Kasumi-1 (cell line): Measurements from ENCODE around the gene FERMT3.

Experiments
- DNase-seq, 2 experiments: peaks; one replicate each; lab custom pipeline; 2025; lab: John Stamatoyannopoulos, UW

The FERMT3 gene

DNA sequence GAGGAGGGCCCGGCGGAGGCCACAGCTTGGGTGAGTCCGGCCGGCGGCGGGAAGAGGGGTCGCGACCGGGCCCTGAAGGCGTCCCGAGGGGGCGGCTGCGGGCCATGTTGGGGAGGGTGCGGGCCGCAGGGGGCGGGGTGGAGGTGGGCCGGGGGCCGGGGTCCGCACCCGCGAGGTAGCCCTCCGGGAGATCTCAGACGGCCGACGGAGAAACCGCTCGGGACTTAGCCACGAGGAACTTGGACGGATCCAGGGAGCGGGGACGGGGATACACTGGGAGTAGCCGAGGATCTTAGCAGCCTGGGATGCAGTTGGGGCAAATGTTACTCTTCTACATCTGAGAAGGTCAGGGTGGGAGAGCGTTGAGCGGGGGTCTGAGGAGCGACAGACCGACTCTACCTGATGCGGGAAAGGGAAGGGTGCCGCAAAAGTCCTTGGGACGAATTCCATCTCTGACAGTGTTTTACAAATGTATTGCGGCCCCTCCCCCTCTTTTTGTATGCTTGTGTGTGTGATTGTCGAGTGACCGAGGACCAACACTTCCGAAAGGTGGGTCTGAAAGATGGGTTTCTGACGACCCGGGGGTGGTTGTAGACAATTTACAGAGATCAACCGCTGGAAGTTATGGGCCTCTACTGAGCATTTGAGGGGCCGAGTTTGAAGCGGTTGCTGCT lies 19.9 kb upstream of the FERMT3 start:
- DNase-seq, result no peak

DNA sequence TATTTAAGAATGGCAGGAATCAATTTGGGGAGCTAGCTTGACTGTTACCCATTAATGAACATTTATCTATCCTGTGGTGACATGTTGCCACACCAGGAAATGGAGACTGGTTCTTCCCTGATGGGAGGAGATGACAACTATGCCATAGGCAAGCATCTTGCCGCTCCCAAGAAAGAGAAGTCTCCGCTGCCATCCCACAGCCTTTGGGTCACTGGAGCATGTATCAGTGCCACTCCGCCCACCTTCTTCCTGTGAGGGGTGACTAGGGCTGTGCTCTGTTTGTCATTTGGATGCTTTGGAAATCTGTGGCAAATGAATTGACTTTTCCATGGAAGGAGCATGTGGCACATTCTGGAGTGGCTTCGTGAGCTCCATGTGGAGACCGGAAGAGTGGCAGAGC lies 14.1 kb upstream of the FERMT3 start:
- no peak for DNase-seq

GRCh38 chr11:64196626-64197025 lies 9.9 kb upstream of the FERMT3 start:
- no peak for DNase-seq

GRCh38 chr11:64198511-64198910 lies 8.0 kb upstream of the FERMT3 start:
- DNase-seq, result no peak

- no peak for DNase-seq
These were observed 5.0 kb upstream of the FERMT3 start for GRCh38 chr11:64201543-64201942.

DNA sequence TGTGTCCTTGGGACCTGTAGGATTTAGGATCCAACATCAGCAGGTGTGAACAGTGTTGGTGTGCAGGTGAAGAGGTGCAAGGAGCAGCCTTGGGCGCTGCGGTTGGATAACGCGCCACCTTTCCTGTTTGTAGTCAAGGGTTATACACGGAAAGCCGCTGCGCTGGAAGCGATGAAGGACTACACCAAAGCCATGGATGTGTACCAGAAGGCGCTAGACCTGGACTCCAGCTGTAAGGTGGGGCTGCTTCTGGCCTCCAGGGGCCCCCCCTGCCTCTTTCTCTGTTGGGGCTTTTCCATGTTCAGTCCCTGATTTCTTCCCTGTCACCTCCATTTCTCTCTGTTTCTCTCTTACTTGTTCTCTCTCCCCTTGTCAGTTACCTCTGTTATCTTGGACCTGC lies 3.5 kb upstream of the FERMT3 start:
- no peak for DNase-seq

GRCh38 chr11:64203421-64204079 lies 3.0 kb upstream of the FERMT3 start:
- no peak for DNase-seq

DNA sequence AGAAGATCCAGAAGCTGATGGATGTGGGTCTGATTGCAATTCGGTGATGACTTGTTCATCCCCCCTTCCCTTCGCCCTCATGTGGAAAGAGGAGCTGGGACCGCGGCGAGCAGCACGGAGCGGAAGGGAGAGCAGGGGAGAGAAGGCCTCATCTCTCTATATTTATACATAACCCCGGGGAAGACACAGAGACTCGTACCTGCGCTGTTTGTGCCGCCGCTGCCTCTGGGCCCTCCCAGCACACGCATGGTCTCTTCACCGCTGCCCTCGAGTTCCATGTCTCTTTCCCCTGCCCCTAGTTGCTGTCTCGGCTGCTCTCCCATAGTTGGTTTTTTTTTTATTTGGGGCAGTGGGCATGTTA lies 2.5 kb upstream of the FERMT3 start:
- no peak for DNase-seq

DNA sequence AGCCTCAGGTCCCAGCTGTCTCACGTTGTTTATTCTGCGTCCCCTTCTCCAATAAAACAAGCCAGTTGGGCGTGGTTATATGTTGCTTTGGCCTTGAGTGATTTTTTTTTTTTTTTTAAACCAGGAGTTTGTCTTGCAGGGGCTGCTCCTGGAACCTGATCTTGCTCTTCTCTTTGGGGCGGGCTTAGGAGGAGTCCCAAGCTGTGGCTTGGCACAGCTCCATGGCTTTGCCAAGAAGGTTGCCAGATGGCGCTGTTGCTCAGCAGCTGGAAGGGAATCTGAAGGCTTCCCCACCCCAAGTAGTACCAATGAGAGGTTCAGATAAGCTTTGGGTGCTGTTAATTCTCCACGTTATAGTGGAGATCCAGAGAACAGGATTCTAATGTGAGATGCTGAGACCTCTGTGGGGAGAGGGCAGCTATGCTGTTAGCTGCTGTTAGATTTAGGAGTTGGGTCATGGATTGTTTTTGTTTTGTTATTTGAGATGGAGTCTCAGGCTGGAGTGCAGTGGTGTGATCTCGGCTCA lies 2.0 kb upstream of the FERMT3 start:
- peak; percentile 96 to 97 for DNase-seq

DNA sequence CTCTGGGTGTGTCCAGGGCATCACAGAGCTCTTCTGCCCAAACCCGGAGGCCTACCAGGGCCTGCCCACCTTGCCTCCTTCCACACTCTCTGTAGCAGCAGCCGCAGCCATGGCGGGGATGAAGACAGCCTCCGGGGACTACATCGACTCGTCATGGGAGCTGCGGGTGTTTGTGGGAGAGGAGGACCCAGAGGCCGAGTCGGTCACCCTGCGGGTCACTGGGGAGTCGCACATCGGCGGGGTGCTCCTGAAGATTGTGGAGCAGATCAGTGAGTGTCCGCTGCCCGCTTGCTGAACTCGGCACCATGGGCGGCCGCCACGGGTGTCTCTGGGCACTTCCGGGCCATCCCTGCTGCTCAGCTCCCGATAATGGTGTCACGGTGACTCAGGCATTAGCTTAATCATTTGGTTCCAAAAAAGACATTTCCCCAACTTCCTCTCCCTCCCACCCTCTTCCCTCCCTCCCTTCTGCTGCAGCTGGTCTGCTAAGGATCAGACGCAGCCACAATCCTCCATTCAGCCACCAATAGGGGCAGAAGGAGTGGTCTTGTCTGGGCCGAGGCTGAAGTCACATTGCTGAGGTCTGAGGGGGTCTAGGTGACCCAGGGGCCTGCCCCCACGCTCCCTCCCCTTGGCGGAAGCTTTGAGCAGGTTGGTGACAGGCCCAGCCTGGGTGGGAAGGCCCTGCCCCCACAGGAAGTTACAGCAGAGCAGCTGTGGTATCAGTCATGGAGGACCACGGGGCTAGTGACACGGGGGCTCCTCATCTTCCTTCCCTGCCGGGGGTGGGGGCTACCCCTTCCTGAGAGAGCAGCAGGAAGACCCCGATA lies 950 bp downstream of the FERMT3 start:
- peak; percentile 87 to 89 for DNase-seq

- no peak for DNase-seq
These were observed 1.7 kb downstream of the FERMT3 start for GRCh38 chr11:64208086-64208795.

GRCh38 chr11:64208796-64209562 lies 2.5 kb downstream of the FERMT3 start:
- DNase-seq, result no peak

- DNase-seq, result no peak
These were observed 3.0 kb downstream of the FERMT3 start for GRCh38 chr11:64209563-64209843.

GRCh38 chr11:64210301-64211020 lies 3.9 kb downstream of the FERMT3 start:
- no peak for DNase-seq

DNA sequence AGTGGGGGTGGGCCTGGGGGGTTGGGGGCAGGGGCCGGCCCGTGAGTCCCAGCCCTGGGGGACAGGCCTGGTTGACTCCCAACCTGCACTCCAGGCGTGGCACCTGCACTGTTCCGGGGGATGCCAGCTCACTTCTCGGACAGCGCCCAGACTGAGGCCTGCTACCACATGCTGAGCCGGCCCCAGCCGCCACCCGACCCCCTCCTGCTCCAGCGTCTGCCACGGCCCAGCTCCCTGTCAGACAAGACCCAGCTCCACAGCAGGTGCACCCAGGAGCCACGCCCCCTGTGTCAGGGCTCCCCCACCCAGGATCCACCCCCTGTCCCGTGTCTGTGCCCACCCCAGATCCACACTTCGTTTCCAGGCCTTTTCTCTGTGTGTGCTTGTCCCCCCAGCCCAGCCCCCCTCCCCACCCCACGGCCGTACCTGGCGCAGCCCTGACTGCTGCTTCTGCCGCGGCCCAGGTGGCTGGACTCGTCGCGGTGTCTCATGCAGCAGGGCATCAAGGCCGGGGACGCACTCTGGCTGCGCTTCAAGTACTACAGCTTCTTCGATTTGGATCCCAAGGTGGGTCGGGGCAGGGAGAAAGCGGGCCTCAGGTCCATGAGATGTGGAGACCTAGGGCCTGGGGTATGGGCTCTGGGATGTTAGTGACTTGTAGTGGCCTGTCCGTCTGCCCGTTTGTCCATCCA lies 4.8 kb downstream of the FERMT3 start:
- DNase-seq, result no peak

DNA sequence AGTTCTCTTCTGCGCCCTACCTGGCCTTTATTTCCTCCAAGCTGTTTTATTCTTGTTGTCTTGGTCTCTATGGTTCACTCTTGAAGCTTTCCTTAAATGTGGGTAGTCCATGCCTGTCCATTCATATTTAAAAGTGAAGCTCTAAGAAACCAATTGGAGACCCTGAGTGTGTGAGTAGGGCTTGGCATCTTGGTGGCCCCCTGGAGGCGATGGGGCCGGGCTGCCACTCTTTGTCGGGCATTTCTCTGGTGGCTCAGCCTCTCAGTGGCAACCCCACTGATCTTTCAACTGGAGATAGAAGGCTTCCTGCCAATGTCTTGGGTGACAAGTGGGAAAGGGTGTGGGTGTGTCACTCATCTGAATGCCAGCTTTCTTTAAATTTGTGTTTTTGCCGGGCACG lies 10.4 kb downstream of the FERMT3 start:
- DNase-seq, result no peak

DNA sequence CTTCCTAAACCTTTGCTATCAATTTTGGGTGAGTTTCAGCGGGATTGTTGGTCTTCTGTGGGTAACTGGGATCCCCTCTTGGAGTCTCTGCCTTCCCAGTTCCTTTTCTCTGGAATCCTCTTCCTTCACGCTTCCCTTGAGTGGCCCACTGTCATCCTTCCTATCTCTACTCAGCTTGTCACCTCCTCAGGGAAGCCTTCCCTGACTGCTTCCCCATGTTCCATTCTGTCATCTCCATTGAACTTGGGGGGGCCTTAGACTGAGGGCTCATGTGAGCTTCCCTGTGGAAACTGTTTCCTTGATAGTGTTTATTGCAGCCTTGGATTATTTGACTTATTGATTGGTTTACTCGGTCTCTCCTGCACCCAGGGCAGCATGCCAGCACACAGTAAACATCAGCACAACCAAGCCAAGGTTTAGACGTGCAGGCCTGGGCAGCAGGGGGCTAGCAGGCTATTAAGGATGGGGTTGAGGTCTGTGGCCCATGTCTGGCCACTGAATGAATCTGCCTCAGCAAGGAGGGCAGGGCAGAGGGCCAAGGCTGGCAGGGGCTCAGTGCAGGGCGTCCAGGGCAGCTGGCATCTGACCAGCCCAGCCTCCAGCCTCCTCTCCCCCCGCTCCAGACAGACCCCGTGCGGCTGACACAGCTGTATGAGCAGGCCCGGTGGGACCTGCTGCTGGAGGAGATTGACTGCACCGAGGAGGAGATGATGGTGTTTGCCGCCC lies 12.3 kb downstream of the FERMT3 start:
- no peak for DNase-seq

- no peak for DNase-seq
These were observed 12.8 kb downstream of the FERMT3 start for GRCh38 chr11:64219354-64219684.

DNA sequence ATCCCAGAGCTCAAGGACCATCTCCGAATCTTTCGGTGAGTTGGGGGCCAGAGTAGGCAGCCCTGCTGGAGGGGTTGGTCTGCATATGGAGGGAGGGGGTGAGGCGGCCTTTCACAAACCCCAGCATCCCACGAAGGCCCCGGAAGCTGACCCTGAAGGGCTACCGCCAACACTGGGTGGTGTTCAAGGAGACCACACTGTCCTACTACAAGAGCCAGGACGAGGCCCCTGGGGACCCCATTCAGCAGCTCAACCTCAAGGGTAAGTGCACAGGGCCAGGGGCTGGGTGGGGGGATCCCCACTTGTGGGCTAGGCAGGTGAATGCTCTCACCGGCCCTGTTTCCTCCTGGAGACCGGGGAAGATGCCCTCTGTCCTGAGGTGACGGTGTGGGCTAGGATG lies 13.2 kb downstream of the FERMT3 start:
- DNase-seq, result no peak

DNA sequence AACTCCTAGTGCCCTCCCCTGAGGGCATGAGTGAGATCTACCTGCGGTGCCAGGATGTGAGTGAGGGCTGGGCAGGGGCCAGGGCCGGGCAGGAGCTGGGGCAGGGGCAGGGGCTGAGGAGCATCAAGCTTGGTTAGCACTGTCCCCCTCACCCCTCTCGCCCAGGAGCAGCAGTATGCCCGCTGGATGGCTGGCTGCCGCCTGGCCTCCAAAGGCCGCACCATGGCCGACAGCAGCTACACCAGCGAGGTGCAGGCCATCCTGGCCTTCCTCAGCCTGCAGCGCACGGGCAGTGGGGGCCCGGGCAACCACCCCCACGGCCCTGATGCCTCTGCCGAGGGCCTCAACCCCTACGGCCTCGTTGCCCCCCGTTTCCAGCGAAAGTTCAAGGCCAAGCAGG lies 13.8 kb downstream of the FERMT3 start:
- DNase-seq, result no peak
